ENCODE results near the gene MAN2A1.
"Not testable (repeated sequence)": the region's sequence is repeated elsewhere in the genome, so short reads cannot be mapped to it uniquely, and the experiment has no call there.

The MAN2A1 gene

DNA sequence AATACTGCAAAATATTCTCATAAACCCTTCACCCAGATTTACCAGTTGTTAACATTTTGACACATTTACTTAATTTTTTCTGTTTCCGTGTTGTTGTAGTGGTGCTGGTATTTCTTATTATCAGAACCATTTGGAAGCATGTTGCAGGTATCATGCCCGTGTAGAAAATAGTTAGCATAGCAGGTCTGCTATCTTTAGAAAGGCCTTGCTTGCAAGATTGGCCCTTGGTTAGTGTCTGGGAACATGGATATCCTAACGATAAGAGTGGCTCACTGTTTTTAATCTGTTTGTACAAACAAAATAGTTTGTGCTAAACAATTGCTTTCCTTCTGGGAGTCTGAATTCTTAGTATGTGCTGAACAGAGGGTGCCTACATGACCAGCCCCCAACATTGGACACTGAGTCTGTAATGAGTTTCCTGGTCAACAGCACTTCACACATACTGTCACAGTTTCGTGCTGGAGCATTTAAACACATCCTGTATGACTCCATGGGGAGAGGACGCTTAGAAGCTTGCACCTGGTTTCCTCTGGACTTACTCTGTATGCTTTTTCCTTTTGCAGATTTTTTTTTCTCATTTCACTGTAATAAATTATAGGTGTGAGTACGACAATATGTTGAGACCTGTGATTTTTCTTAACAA, 66.9 kb downstream of the MAN2A1 start:
- no peak for DNase-seq (ENCODE audit: low read depth)

DNA sequence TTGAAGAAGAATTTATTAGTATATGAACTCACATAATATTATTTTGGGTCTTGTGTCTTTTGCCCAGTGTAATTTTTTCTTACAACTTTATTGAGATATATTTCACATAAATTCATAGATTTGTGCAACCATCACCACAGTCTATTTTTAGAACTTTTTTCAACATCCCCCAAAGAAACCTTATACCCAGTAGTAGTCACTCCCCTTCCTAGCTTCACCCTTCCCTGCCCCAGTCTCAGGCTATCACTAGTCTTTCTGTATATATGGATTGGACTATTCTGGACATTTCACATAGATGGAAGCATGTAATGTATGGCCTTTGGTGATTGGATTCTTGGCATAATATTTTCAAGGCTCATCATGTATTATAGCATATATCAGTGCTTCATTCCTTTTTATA, 67.8 kb downstream of the MAN2A1 start:
- no peak for DNase-seq (ENCODE audit: low read depth)

DNA sequence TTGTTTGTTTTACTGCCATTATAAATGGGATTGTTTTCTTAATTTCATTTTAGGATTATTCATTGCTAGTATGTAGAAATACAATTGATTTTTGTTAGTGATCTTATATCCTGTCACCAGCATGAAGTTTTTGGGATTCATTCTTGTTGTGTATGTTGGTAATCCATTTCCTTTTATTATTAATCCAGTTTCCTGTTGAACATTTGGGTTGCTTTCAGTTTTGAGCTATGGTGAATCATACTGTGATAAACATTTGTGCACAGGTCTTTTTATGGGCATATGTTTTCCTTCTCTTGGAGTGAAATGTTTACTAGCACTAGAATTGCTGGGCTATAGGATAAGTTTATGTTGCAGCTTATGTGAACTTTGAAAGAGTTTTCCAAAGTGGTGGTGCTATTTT, 69.6 kb downstream of the MAN2A1 start:
- no peak for DNase-seq (ENCODE audit: low read depth)

DNA sequence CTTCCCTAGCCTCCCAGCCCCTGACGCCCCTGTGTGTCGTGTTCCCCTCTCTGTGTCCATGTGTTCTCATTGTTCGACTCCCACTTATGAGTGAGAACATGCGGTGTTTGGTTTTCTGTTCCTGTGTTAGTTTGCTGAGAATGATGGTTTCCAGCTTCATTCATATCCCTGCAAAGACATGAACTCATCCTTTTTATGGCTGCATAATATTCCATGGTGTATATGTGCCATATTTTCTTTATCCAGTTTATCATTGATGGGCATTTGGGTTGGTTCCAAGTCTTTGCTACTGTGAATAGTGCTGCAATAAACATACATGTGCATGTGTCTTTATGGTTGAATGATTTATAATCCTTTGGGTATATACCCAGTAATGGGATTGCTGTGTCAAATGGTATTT, 70.4 kb downstream of the MAN2A1 start:
- not testable (repeated sequence) for DNase-seq (ENCODE audit: low read depth)

DNA sequence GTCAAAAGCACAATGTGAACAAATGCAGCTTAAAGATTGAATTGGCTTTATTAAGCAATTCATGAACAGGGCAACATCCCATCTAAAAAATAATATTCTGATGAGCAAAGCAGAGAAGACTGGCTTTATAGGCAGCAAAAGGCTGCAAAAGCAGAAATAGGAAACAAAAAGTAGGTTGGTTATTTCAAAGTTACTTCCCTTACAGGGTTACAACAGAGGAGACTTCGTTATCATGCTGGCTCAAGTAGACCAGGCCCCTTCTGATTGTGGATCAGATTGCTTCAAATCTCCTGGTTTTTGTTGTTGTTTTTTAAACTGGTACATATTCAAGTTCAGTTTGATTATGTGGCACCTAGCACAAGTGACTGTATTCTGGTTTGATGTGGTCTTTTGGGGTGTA, 73.1 kb downstream of the MAN2A1 start:
- DNase-seq (ENCODE audit: low read depth), result no peak

DNA sequence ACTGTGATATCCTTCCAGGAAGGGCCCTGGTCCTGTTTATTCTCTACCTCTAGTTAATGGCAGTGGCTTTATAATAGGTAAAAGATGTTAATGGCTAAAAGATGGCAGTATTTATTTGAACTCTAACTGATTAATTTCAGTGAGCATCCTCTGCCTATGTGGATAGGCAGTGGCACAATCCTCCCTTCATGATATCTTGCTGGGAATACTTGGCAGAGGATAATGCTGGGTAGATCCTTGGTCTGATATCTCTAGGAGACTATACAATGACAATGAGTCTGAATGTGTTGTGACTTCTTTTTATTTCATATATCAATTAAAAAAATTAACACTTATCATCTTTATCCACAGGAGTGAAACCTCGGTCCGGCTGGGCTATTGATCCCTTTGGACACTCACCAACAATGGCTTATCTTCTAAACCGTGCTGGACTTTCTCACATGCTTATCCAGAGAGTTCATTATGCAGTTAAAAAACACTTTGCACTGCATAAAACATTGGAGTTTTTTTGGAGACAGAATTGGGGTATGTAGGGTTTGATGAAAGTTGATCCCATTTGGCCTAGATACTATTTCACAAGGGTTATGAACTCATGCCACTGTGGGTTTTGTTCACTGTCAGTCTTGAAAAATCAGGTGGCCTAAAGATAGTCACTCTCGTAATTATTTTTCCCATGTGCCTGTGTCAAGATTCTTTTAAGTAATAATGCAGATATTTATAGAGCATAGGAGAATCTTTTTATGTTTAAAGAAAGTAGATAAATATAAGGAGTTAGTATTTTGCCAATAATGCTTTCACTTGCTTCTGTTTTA, 77.7 kb downstream of the MAN2A1 start:
- DNase-seq (ENCODE audit: low read depth), result no peak

DNA sequence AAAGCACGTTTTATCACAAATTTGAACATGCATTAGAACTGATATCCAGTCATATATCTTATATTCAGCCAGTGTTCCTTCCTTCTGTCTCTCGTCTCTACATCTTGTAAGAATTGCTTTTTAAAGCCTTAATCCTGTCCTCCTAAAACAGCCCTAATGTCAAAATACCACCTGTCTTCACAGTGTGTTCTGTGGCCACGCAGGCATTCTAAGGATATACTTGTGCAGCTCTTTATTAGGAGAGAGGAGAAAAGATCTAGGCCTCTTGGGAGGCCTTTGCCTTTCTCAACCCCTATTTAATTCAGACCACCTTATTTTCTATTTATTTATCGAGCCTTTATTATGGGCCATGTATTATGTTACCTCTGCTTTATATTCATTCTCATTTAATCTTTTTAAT, 78.3 kb downstream of the MAN2A1 start:
- DNase-seq (ENCODE audit: low read depth), result no peak

DNA sequence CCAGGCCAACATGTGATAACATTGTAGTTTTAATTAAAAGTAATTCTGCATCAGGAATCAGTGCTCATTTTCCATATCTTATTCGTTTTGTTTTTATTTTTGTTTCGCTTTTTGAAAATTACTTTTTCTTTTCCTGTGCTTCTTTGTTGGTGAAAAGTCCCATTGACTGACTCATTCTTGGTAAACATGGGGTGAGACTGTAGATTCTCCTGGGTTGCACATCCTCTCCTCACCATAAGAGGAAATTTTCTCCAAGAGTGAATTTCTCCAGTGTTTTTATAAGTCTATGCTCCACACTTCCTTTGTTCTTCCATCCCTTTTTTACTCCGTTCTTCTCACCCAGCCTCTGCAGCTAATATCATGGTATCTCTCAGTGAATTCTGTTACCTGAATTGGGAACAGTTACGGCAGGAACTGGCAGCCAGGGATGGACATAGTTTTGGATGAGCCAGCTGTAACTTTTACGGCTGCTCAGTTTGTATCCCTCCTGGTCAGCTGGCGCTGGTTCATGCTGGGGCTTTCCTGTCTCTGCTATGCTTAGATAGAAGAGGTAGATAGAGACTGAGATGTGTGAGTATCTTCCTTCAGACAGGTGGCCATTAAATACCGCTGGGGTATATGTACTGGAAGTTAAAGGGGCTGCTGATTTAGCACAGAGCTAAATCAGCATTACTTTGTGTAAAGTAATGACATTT, 80.0 kb downstream of the MAN2A1 start:
- no peak for DNase-seq (ENCODE audit: low read depth)

DNA sequence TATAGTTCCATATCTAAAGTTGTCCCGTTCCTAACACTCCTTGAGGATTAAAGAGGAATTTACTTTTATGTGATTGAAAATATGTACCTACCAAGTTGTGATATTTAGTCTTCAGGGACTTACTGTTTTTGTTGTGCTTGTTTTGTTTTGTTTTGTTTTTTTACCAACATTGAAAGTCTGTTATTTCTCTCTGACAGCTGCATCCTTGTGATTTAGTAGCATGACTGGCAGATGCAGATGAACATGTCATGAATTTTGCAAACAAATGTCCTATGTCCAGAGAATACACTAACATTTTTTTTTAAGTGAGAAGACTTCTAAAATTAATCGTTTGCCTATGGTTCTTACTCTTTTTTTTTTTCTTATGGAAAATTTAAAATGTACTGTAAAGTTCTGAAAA, 85.4 kb downstream of the MAN2A1 start:
- no peak for DNase-seq (ENCODE audit: low read depth)

DNA sequence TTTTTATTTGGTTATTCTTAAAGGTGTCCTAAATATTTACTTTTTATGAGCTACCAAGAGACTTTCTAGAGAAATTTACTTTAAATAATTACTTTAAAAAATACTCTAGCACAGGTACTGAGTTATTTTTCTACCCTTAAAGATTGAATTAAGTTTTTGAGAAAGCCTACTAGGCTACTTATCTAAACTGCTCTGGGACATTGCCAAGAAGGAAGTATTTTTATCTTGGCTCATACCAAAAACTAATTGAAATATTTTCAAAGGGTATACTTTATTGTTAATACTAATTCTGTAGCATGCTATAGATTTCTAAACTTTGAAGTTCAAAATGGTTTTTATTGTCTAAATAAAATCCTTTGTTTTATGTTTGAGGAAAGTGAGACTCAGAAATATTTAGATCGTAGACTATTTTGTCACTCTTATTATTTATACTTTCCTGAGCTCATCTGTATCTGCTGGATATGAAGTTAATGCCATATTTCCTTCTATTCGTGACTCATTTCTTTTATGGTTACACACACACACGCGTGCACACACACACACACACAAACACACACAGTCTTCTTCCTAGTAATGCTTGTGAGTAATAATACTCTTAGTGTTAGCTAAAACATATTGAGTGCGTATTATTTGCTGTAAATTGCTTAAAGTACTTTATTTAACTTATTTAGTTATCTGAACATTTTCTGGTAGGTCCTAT, 89.5 kb downstream of the MAN2A1 start:
- DNase-seq (ENCODE audit: low read depth), result no peak

DNA sequence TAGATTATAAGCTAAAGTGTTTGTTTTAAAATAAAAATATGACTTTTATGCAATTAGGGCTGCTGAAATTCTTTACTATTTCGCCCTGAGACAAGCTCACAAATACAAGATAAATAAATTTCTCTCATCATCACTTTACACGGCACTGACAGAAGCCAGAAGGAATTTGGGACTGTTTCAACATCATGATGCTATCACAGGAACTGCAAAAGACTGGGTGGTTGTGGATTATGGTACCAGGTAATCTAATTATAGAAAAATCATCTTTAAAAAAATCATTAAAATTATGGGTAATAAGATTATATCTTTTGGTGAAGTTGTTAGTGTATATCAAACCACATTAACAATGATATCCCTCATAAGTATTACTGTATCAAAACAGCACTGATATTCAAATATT, 95.0 kb downstream of the MAN2A1 start:
- DNase-seq (ENCODE audit: low read depth), result no peak

DNA sequence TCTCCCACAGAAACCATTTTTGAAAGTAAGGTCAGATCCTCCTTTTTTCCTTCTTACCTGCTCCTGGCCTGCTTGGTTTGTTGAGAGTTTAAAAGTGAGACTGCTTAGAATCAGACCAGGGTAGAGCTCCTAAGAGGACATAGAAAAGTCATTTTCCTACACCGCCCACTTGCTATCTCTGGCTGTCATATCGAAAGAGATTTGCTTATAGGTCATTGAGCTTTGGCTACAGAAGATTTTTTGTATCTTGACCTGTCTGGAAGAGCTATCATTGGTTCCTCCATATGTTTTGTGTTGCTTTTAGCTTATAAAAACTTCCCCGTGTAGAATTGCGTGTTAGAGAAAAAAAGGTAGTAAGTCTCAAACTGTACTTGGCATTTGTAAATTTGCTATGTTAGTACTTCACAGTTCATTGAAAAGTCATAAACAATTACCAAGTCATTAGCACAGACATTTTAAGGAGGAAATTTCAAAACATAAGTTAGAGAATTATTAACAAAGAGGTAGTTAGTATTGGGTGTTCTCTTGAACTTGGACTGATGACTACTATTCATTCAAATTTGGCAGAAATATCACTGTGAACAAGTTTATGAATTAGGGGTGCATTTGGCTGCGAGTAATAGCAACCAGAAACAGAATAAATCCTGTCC, 96.6 kb downstream of the MAN2A1 start:
- no peak for DNase-seq (ENCODE audit: low read depth)

DNA sequence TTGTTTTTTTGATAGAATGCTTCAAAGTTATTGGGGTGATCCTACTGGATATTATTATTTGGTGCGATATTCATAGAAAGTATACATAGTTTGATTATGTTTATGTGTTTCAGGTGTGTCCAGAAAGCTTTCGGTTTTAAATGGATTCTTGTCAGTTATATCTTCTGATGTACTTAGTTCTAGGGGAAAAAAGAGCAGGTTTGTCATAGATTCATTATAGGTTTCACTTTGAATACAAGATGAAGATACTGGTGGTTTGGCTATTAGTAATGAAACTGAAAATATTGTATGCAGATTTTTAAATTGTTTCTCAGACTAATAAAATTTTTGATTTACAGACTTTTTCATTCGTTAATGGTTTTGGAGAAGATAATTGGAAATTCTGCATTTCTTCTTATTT, 98.9 kb downstream of the MAN2A1 start:
- DNase-seq (ENCODE audit: low read depth), result no peak

DNA sequence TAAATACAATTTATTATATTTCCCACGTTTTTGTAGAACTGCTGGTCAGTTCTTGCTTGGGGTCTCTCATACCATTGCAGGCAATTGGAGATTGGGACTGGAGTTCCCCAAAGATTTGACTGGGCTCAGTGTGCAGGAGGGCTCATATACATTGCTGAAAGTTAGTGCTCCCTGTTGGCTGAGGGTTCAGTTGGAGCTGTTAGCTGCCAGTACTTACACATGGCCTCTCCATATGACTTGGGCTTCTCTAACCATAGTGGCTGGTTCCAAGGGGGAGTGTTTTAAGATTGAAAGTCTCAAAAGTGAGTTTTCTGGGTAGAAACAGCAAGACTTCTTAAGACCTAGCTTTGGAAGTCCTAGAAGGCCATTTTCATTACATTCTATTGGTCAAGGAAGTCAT, 102.9 kb downstream of the MAN2A1 start:
- no peak for DNase-seq (ENCODE audit: low read depth)

DNA sequence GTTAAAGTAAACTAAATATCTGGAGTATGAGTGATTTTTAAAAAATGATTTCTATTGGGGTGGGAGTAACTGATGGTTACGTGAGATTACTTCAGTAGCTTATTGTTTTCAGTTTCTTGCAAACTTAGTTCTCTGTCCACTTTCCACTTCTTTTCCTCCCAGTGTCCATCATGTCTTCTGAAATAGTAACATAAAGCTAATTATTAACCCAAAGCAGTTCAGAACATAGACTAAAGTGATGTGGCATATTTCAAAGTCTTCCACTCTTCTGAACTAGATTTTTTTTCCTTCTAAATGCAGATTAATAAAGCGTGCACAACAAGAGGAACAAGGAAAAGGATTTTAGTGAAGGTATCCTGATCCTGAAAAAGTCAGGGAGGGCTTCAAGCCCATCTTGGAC, 114.1 kb downstream of the MAN2A1 start:
- DNase-seq (ENCODE audit: low read depth), result no peak

DNA sequence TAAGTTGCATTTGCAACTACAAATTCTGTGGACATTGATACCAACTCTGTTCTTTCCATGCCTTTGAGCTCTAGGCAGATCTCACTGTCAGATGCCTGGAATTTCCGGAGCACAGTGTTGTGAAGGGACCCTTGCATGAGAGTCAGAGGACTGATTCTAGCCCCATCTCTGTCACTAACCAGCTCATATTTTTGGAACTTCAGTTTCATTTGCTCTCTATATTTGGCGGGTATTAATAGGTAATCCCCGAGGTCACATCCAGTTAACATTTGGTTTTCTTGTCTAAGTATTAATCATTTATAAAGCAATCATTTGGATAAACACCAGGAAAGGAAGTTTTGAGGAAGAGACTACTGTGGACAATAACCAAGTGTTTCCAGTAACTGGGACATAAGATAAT, 115.7 kb downstream of the MAN2A1 start:
- DNase-seq (ENCODE audit: low read depth), result no peak

DNA sequence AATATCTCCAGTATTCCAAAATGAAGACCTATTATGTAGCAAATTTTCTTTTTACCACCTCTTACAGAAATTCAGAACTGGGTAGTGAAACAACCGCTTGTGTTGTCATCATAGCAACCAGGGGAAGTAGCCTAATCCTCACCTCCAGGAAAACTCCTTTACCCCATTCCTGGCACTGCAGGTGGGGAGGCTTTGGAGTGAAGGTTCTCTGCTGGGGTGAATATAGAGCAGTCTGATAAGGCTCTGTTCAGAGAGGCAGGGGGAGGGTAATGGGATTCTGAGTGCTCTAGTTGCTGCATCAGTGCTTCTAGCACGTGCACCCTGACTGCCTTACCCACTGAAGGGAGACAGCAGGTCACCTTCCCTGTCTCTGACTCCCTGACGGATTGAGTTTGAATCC, 116.2 kb downstream of the MAN2A1 start:
- no peak for DNase-seq (ENCODE audit: low read depth)

DNA sequence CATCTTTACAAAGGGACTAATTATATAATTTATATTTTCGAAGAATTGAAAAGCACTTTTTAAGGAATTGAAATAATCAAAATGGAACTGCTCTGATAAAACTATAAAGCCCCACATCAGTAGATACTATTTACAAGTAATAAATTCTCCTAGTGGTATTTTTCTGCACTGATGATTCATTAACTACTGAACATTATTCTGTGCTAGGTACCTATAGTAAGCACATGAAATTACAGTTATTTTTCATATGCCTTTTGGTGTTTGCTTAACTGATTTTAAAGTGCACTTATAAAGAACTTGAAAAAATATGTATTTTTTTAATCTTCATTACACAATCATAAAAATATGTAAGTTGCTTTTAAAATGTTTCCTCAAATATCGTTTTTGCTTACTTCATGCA, 123.0 kb downstream of the MAN2A1 start:
- DNase-seq (ENCODE audit: low read depth), result no peak

DNA sequence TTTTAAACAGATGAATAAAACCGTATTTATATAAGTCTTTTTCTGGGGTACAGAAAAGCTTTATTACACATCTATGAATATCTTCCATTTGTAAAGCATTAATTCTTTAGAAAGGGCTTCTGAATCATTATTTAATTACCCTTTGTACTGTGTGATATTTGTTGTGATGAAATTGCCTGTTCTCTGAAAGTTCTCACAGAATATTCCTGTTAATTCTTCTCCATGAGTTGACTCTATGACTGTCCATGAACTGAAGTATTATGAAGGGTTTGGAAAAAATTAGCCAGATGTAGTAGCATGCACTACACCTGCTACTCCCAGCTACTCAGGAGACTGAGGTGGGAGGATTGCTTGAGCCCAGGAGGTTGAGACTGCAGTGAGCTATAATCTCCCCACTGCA, 127.0 kb downstream of the MAN2A1 start:
- no peak for DNase-seq (ENCODE audit: low read depth)

DNA sequence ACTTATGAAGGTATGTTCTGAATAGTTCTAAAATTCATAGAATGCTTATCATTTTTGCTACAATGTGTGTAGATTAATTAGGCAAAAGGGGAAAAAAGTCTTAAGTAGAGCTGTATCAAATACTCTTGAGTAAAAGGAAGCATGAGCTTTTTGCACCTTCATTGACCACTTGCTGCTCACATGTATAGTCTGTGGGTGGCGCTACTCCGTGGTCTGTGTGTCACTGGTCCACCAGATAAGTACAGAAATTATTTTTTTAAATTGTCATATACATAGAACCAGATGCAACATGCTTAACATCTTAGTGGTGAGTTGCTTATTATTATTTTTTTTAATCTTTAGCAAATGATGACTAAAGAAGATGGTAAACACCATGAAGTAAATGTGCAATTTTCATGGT, 130.2 kb downstream of the MAN2A1 start:
- DNase-seq (ENCODE audit: low read depth), result no peak

DNA sequence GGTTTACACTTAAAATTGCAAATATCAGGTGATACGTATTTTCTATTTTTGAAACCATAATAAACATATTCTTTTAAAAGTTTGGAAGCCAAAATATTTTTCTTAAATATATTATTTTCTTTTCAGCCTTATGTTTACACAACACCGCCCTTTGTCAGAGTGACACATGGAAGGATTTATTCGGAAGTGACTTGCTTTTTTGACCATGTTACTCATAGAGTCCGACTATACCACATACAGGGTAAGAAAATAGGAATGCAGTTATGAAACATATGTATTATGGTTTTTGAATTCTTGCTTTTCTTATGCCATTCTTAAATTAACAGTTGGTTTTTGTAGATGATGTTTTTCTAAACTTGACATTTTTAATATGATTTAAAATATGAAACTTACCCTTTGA, 133.9 kb downstream of the MAN2A1 start:
- no peak for DNase-seq (ENCODE audit: low read depth)

DNA sequence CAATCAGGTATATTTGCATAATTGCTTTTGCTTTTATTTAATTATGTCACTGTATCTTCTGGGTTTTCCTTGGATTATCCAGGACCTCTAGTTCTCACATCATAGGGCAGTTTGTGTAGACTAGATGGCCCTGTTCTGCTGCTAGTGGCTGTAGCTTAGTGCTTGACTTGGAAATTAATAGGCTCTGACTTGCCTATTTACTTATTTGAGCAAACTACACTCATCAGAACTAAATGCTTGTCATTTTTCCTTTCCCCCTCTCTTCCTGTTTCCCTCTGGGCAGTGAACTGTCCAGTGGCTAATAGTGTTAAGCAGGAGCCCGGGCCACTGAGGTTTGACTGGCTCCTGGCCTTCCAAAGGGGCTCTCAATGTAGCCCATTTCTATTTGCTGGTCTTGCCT, 135.7 kb downstream of the MAN2A1 start:
- no peak for DNase-seq (ENCODE audit: low read depth)
